Measurements from ENCODE around the gene TKT.

GRCh38 chr3:53229606-53230005, 26.2 kb downstream of the TKT start:
- no peak for TF ChIP-seq SMARCC2 (IDR thresholded peaks at IDR 0.05)
- TF ChIP-seq CC2D1A (CRISPR knock-in tag; IDR thresholded peaks at IDR 0.05), result no peak
- TF ChIP-seq, protein P1, sequence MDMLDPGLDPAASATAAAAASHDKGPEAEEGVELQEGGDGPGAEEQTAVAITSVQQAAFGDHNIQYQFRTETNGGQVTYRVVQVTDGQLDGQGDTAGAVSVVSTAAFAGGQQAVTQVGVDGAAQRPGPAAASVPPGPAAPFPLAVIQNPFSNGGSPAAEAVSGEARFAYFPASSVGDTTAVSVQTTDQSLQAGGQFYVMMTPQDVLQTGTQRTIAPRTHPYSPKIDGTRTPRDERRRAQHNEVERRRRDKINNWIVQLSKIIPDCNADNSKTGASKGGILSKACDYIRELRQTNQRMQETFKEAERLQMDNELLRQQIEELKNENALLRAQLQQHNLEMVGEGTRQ (IDR thresholded peaks at IDR 0.05; ENCODE audit: low read depth, low read length), result no peak
- TF ChIP-seq, protein P1 (CRISPR knock-in tag; IDR thresholded peaks at IDR 0.05; ENCODE audit: borderline replicate concordance), result no peak
- no peak for TF ChIP-seq ZNF510 (CRISPR knock-in tag; IDR thresholded peaks at IDR 0.05; ENCODE audit: low read depth)
